NCI-H446 (cell line): ENCODE measurements around the gene HSPB6.
"Not testable (repeated sequence)": the region's sequence is repeated elsewhere in the genome, so short reads cannot be mapped to it uniquely, and the experiment has no call there.

Experiments
- DNase-seq, 2 experiments: peaks; one replicate each; lab custom pipeline; 2025; lab: John Stamatoyannopoulos, UW

The HSPB6 gene

GRCh38 chr19:35729763-35730162 lies 27.1 kb downstream of the HSPB6 start:
- no peak for DNase-seq

- DNase-seq = no peak
These were observed 27.8 kb downstream of the HSPB6 start for GRCh38 chr19:35729021-35729420.

- DNase-seq = no peak
These were observed 28.7 kb downstream of the HSPB6 start for GRCh38 chr19:35727956-35728706.

DNA sequence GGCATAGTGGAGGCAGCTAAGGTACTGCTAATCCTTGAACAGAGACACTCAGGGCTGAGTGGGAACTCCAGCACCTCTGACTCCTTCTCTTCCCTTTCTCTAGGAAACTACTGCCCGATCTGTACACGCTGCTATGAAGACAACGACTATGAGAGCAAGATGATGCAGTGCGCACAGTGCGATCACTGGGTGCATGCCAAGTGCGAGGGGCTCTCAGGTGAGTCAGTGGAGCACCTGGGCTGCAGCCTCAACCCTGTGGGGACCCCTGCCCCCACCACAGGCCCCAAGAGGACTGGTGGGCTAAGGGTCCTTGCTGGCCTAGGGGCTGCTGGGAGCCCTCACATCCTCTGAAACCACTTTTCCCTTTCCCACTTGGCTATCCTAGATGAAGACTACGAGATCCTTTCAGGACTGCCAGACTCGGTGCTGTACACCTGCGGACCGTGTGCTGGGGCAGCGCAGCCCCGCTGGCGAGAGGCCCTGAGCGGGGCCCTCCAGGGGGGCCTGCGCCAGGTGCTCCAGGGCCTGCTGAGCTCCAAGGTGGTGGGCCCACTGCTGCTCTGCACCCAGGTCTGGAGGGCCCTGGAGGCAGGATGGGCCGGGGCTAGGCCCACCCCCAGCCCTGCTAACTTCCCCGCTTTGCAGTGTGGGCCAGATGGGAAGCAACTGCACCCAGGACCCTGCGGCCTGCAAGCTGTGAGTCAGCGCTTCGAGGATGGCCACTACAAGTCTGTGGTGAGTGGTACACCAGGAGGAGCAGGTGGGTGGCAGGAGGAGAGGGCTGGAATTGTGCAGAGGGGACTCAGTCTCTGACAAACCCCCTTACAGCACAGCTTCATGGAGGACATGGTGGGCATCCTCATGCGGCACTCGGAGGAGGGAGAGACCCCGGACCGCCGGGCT lies 29.5 kb downstream of the HSPB6 start:
- no peak for DNase-seq

DNA sequence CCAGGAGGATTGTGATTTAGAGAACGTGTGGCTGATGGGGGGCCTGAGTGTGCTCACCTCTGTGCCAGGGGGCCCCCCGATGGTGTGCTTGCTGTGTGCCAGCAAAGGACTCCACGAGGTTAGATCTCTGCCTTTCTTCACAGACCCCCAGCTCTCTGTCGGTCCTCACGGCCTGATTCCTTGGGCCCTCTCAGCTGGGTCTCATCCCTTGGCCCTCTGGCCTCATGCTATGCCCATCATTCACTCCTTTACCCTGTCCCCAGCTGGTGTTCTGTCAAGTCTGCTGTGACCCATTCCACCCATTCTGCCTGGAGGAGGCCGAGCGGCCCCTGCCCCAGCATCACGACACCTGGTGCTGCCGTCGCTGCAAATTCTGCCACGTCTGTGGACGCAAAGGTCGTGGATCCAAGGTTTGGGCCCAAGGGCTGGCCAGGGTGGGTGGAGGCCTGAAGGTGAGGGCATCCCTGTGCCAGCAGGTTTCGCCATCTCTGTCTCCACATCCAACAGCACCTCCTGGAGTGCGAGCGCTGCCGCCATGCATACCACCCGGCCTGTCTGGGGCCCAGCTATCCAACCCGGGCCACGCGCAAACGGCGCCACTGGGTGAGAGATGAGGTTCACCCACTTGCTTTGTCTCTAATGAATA lies 31.5 kb downstream of the HSPB6 start:
- no peak for DNase-seq

DNA sequence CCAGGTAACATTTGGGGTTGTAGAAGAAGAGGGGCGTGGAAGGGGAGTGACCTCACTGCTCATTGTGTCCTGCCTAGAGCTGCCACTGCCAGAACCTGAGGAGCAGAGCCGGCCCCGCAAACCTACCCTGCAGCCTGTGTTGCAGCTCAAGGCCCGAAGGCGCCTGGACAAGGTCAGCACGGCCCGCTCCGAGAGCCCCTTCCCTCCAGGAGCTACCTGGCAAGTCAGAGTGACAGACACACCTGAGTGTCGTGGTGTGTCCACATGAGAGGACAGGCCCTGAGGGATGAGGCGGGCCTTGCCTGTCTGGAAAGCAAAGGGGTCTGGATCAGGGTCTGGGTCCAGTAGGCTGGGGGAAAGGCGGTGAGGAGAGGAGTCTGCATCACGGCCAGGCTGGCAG lies 32.3 kb downstream of the HSPB6 start:
- DNase-seq = no peak

- not testable (repeated sequence) for DNase-seq
These were observed 32.7 kb downstream of the HSPB6 start for GRCh38 chr19:35724132-35724531.

DNA sequence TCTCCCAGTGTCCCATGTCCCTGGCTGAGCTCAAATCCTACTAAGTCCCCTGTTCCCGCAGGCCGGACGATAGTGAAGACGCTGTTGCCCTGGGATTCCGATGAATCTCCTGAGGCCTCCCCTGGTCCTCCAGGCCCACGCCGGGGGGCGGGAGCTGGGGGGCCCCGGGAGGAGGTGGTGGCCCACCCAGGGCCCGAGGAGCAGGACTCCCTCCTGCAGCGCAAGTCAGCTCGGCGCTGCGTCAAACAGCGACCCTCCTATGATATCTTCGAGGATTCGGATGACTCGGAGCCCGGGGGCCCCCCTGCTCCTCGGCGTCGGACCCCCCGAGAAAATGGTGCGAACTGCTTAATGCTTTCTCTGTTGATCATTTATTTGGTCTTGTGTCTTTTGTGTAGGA lies 33.2 kb downstream of the HSPB6 start:
- DNase-seq = no peak

GRCh38 chr19:35722897-35723296 lies 33.9 kb downstream of the HSPB6 start:
- no peak for DNase-seq

GRCh38 chr19:35722461-35722860 lies 34.4 kb downstream of the HSPB6 start:
- no peak for DNase-seq

GRCh38 chr19:35721374-35721773 lies 35.5 kb downstream of the HSPB6 start:
- DNase-seq = no peak

- no peak for DNase-seq
These were observed 36.2 kb downstream of the HSPB6 start for GRCh38 chr19:35720648-35721047.

DNA sequence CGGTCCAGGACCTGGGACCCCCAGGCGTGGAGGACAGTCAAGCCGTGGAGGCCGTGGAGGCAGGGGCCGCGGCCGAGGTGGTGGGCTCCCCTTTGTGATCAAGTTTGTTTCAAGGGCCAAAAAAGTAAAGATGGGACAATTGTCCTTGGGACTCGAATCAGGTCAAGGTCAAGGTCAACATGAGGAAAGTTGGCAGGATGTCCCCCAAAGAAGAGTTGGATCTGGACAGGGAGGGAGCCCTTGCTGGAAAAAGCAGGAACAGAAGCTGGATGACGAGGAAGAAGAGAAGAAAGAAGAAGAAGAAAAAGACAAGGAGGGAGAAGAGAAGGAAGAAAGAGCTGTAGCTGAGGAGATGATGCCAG lies 36.7 kb downstream of the HSPB6 start:
- DNase-seq = no peak

GRCh38 chr19:35719402-35720162 lies 37.2 kb downstream of the HSPB6 start:
- DNase-seq = no peak

DNA sequence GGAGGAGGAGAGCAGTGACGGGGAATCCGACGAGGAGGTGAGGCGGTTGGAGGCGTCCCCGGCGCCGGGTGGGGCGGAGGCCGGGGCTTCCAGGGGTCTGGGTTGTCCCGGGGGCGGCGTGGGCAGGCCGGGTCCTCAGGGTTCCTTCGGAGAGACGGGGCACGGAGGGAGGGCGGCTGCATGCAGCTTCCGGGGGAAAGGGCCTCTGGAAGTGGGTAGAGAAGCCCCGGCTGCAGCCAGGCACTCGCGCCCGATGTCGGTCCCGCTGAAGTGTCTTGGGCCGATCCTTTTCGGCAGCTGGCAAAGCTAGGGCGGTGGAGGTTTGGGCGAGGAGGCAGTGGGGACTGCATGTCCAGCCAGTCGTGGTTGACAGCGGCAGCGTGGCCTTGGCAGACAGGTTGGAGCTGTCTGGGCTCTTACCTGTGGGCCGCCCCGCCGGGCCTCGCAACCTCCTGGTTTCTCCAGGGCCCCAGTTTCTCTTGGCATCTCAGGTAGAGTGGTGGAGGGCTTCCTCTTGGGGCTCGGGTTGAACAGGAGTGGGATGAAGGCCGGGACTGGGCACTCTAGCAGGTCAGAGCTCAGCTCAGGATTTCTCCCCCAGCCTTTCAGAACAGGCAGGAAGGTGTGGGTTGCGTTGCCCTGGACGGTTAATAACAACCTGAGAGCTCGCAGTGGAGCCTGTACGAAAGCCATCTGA lies 38.3 kb downstream of the HSPB6 start:
- DNase-seq = no peak

GRCh38 chr19:35717665-35718344 lies 39.0 kb downstream of the HSPB6 start, which contains the start of gene KMT2B:
Gene KMT2B, plus strand, starts transcription at chr19:35718003. Its CDS starts 16 bp downstream, at chr19:35718019.
- DNase-seq = peak in 1 of 2 experiments; percentile 98

DNA sequence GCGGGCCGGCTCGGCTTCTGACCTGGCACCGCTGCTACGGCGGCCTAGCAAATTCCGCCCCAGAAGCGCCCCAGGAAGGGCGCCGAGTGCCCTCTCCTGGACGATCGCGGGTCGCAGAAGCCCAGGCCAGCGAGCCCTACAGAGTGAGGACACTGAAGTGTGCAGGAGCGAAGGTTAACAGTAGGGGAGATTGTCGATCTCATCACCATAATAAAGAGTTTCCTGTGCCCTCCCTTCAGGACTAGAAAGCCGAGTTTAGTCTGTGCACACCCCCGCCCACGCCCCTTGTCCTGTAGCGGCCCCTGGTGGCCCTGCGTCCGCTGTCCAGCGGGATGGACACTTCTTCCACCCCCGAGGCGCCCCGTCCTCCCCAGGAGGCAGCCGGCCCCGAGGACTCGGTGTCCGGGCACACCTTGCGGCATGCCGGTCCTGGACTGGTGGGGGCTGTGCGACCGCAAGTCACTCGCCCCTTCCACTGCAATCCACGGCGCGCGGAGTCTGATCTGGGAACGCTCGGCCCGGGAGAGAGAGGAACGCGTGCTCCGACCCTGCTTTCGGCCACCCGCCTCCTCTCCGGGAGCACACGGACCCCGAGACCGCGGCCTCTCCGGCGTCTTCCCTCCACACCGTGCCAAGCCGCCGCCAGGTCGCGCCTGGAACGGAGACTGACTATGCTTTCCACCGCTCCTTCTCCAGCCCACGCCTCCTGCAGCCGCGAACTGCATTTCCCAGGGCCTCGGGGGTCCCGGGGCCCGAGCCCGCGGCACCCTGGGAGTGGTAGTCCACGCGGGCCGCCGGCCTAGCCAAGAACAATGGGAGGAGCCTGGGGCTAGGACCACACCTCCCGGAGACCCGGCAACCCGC lies 39.8 kb downstream of the HSPB6 start:
- DNase-seq = peak; percentile 74 to 93

DNA sequence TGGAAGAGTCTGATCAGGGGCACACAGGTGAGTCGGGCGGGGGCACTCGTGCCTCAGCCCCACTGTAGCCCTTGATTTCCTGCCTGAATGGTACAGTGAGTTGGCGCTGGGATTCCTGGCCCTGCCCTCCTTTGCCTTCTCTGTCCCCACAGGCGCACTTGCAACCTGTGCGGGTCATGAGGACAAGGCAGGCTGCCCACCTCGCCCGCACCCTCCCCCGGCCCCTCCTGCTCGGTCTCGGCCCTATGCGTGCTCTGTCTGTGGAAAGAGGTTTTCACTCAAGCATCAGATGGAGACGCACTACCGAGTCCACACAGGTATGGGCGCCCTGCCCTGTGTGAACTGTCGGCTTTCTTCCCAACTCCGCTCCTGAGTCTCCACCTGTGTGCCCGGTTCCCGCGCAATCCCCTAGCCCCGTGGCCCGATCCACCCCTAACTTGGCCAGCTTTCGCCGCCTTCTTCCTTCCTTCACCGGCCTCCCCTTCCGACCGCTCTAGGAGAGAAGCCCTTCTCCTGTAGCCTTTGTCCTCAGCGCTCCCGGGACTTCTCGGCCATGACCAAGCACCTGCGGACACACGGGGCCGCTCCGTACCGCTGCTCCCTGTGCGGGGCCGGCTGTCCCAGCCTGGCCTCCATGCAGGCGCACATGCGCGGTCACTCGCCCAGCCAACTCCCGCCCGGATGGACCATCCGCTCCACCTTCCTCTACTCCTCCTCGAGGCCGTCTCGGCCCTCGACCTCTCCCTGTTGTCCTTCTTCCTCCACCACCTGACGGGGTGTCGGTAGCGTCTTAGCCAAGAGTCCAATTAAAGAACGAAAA lies 40.6 kb downstream of the HSPB6 start:
- no peak for DNase-seq

DNA sequence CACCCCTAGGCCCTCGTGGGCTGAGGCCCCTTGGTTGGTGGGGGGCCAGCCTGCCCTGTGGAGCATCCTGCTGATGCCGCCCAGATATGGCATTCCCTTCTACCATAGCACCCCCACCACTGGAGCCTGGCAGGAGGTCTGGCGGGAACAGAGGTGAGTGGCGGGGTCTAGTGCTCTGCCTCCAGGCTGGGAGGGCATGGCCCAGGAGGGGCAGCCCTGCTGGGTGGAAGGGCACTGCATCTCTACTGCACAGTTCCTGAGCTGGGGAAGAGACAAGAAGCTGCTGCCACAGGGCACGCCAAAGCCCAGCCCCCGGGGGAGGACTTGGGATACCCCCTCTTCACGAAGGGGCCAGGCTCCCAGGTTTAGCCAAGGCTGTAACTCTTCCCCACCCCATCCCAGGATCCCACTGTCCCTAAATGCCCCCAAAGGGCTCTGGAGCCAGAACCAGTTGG lies 41.4 kb downstream of the HSPB6 start:
- no peak for DNase-seq
